GM12878 (cell line): ENCODE data around the gene ANAPC5. TPM values are rescaled to one million over a fixed set of nuclear protein-coding genes. Genes with fewer than 3 reads are reported as not detected.

Experiments used
- ATAC-seq: fragments of 200-7000 bp; cut with Tn5 transposase; 3 replicates; pipeline ENCODE4 v1.9.1; 2020; ENCODE audit warnings: mild to moderate bottlenecking, moderate library complexity
- BruUV-seq: library from RNA; stranded (reverse); fragments of 400-500 nt; replicated peaks from 2 replicates; lab custom pipeline; 2021; lab: Mats Ljungman, UMichigan
- CTCF ChIA-PET: fragments of 300-600 bp; sonication (Branson Sonifier 250); formaldehyde crosslinking; extraction: SDS; loops from one replicate; lab custom pipeline; 2021; ENCODE audit warnings: inconsistent platforms; lab: Yijun Ruan, JAX
- POLR2A ChIA-PET: fragments of 350-600 bp; formaldehyde crosslinking; extraction: SDS; loops from one replicate; lab custom pipeline; 2021; ENCODE audit warnings: inconsistent platforms; lab: Charles Lee
- RAD21 ChIA-PET: fragments of 300-600 bp; sonication (Branson Sonifier 250); formaldehyde crosslinking; loops from one replicate; lab custom pipeline; 2023; ENCODE audit warnings: antibody characterized with exemption; ENCODE audit not compliant: unreplicated experiment; lab: Charles Lee
- SMC1A ChIA-PET: fragments of 300-600 bp; sonication (Branson Sonifier 250); formaldehyde crosslinking; loops from one replicate; lab custom pipeline; 2023; ENCODE audit not compliant: unreplicated experiment, uncharacterized antibody; lab: Charles Lee
- DNase-seq: peaks from one replicate; pipeline ENCODE4 v3.0.0-alpha.2; 2011; ENCODE audit warnings: low read depth, low spot score
- FAIRE-seq: peaks from 3 replicates; lab custom pipeline; 2011; peaks lifted over from hg19 to GRCh38; lab: Jason Lieb, UNC
- H2AFZ ChIP-seq: 2 replicates; pipeline ENCODE4 v1.6.0; 2011; ENCODE audit warnings: low read depth, low read length, control low read depth; ENCODE audit not compliant: control insufficient read depth
- H3K27ac ChIP-seq: 2 replicates; pipeline ENCODE4 v1.5.1; 2011; ENCODE audit warnings: control low read depth; ENCODE audit not compliant: control insufficient read depth, insufficient read depth
- H3K27me3 ChIP-seq, 2 experiments: replicated peaks in 1 of 2; 2 replicates each; pipeline versions ENCODE4 v1.6.0 to v1.6.1; 2011; ENCODE audit warnings: low read length in 1 of 2; ENCODE audit not compliant: control insufficient read depth in 2 of 2, insufficient read depth in 2 of 2
- H3K36me3 ChIP-seq, 2 experiments: 2 replicates each; pipeline ENCODE4 v1.5.1; 2011; ENCODE audit warnings: low read length in 1 of 2; ENCODE audit not compliant: control insufficient read depth in 2 of 2, insufficient read depth in 2 of 2
- H3K4me1 ChIP-seq: 2 replicates; pipeline ENCODE4 v1.6.1; 2011; ENCODE audit warnings: mild to moderate bottlenecking, low read length, moderate library complexity, mixed read lengths; ENCODE audit not compliant: control insufficient read depth, insufficient read depth
- H3K4me2 ChIP-seq: 2 replicates; pipeline ENCODE4 v1.6.0; 2011; ENCODE audit warnings: control low read depth; ENCODE audit not compliant: control insufficient read depth, insufficient read depth
- H3K4me3 ChIP-seq: fragments of 200-600 bp; sonication (generic); 2 replicates; pipeline ENCODE4 v1.5.1; 2016
- H3K79me2 ChIP-seq: 2 replicates; pipeline ENCODE4 v1.6.0; 2011; ENCODE audit warnings: low read length; ENCODE audit not compliant: control insufficient read depth, insufficient read depth
- H3K9ac ChIP-seq: 2 replicates; pipeline ENCODE4 v1.8.0; 2011; ENCODE audit warnings: low read length, control low read depth, mixed read lengths; ENCODE audit not compliant: control insufficient read depth, insufficient read depth
- H3K9me3 ChIP-seq: replicated peaks from 3 replicates; pipeline ENCODE4 v1.5.1; 2011; ENCODE audit warnings: mild to moderate bottlenecking, low read length; ENCODE audit not compliant: control insufficient read depth, insufficient read depth
- H4K20me1 ChIP-seq: 2 replicates; pipeline ENCODE4 v1.6.0; 2011; ENCODE audit not compliant: control insufficient read depth, insufficient read depth
- EGR1 ChIP-seq, 2 experiments: IDR thresholded peaks; 1 replicate in 1 of 2; 2 replicates in 1 of 2; pipeline ENCODE4 v1.6.1; 2011 to 2012; ENCODE audit warnings: low read depth in 2 of 2, low read length in 2 of 2, borderline replicate concordance in 1 of 2, mild to moderate bottlenecking in 1 of 2, moderate library complexity in 1 of 2
- IKZF1 ChIP-seq: fragments of 450-650 bp; conservative IDR thresholded peaks from 2 replicates; pipeline ENCODE4 v1.6.1; 2017; ENCODE audit warnings: antibody characterized with exemption, mild to moderate bottlenecking
- RAD51 ChIP-seq: fragments of 450-650 bp; IDR thresholded peaks from 2 replicates; pipeline ENCODE4 v1.6.1; 2016; ENCODE audit warnings: moderate library complexity, mild to moderate bottlenecking, inconsistent platforms
- SREBF1 ChIP-seq: IDR thresholded peaks from 2 replicates; pipeline ENCODE4 v1.6.1; 2012; ENCODE audit warnings: mild to moderate bottlenecking, low read length
- TBL1XR1 ChIP-seq: IDR thresholded peaks from 2 replicates; pipeline ENCODE4 v1.6.1; 2012; ENCODE audit warnings: low read depth, low read length, improper control_type of control experiment
- ZBED1 ChIP-seq: IDR thresholded peaks from 2 replicates; pipeline ENCODE4 v1.6.1; 2016; ENCODE audit warnings: borderline replicate concordance
- ZNF384 ChIP-seq: IDR thresholded peaks from 2 replicates; pipeline ENCODE4 v1.6.1; 2012; ENCODE audit warnings: low read depth, mild to moderate bottlenecking, low read length, improper control_type of control experiment, borderline replicate concordance
- WGBS: methylation state at CpG from one replicate; pipeline ENCODE4 v1.1.6; 2016; ENCODE audit warnings: low lambda C conversion rate; ENCODE audit not compliant: insufficient replicate concordance, insufficient coverage; ENCODE audit errors: missing lambda C conversion rate; 5-methylcytosine and 5-hydroxymethylcytosine counted together
- in situ Hi-C: fragments of 300-500 bp; cut with MboI; formaldehyde crosslinking; loops from 9 replicates; pipeline ENCODE4 v1.14.3; 2018; ENCODE audit warnings: mixed read lengths
- intact Hi-C: fragments of 100-400 bp; cut with micrococcal nuclease; formaldehyde crosslinking; loops from one replicate; pipeline ENCODE4 v1.14.2; 2022; ENCODE audit not compliant: unreplicated experiment
- polyA plus RNA-seq, 11 experiments: library from polyadenylated mRNA; depleted of rRNA in 4 of 11; unstranded in 6 of 11; stranded (reverse) in 5 of 11; fragments of >200 nt; fragmentation: Nextera tagmentation in 4 of 11; fragmentation: Illumina TruSeq in 1 of 11; extraction: Ambion mirVana in 4 of 11; extraction: Trizol in 1 of 11; gene quantifications; 1 replicate in 1 of 11; 2 replicates in 10 of 11; pipeline versions ENCODE4 v1.2.1 to v1.2.3, GENCODE V29; 2011 to 2016; ENCODE audit warnings: inconsistent platforms in 2 of 11, missing spikeins in 2 of 11, low read depth in 1 of 11
- total RNA-seq, 4 experiments: library from RNA; depleted of rRNA in 3 of 4; stranded (reverse); fragments of >200 nt in 3 of 4; fragmentation: Illumina TruSeq in 1 of 4; extraction: Trizol in 1 of 4; gene quantifications; 2 replicates each; pipeline versions ENCODE4 v1.2.1 to v1.2.3, GENCODE V29; 2013 to 2021
- TF ChIP-seq, protein P1 (sequence below): IDR thresholded peaks from 2 replicates; pipeline ENCODE4 v1.6.1; 2011; ENCODE audit warnings: low read depth, mild to moderate bottlenecking, low read length, moderate library complexity, borderline replicate concordance; ENCODE audit errors: extremely low read depth
- TF ChIP-seq, protein P2 (sequence below), 3 experiments: IDR thresholded peaks in 2 of 3; conservative IDR thresholded peaks in 1 of 3; 2 replicates each; pipeline ENCODE4 v1.5.1; 2011; ENCODE audit warnings: low read depth in 3 of 3, low read length in 3 of 3, mild to moderate bottlenecking in 3 of 3, control low read depth in 2 of 3, moderate library complexity in 2 of 3, inconsistent platforms in 1 of 3, mixed read lengths in 1 of 3; ENCODE audit not compliant: control insufficient read depth in 2 of 3, insufficient read depth in 1 of 3; ENCODE audit errors: extremely low read depth in 1 of 3
- TF ChIP-seq, protein P3 (sequence below): IDR thresholded peaks from 2 replicates; pipeline ENCODE4 v1.6.1; 2011; ENCODE audit warnings: borderline replicate concordance, low read depth, mild to moderate bottlenecking, moderate library complexity, low read length; ENCODE audit not compliant: insufficient read depth, poor library complexity, severe bottlenecking

The ANAPC5 gene
- total and polyA plus RNA-seq, 10 of the 15 experiments (the other 5 are each of a cell fraction or from before 2014, with no cell fraction given) = 102 to 227 (median 166) TPM

DNA sequence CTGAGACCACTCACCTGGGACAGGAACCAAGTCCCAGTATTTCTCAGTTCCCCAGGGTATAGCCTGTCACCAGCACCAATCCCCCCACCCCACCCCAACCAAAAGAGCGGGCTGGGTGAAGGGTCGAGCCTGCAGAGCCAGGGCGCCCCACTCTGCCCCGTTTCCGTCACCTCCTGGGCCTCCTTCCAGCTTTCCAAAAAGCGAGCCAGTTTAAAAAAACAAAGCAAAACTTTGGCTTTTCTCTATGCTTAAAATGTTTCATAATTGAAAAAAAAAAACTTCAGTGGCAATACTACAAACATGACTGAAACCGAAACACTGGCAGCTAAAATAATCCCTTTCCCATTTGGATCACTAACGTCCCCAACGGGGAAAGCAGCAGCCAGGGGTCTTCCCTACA is 63.2 kb downstream of the ANAPC5 start:
- intact Hi-C loops (no loop called here), in situ Hi-C loops (no loop called here)
- Histone ChIP-seq H3K36me3 (peaks cover 0 to 6% of the 10 kb centered on the region in 2 experiments; a peak in 1 of 4 replicates), H3K9ac (no peak overlapping the region), H3K9me3 (no peaks in the 10 kb centered on the region), H3K4me3 (no peak overlapping the region), H3K4me2 (no peak overlapping the region), H4K20me1 (no peaks in the 10 kb centered on the region; the same call in 1 of the 2 replicates), H3K4me1 (peaks cover 14% of the 10 kb centered on the region), H3K79me2 (peaks cover 17% of the 10 kb centered on the region), H3K27ac (no peak overlapping the region), H3K27me3 (no peaks in the 10 kb centered on the region), H2AFZ (no peak overlapping the region)
- TF ChIP-seq SREBF1 = no peak
- no peak for TF ChIP-seq ZBED1
- TF ChIP-seq, protein P1, sequence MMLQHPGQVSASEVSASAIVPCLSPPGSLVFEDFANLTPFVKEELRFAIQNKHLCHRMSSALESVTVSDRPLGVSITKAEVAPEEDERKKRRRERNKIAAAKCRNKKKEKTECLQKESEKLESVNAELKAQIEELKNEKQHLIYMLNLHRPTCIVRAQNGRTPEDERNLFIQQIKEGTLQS = no peak
- ChIA-PET CTCF (interaction anchor here (0.6 to 2.0 kb wide), 3 partner anchors 32 to 80 kb away, joined by 3 to 4 read pairs (median 3); no protein-coding TSS in a partner anchor), RAD21 (interaction anchor here (1.4 to 2.6 kb wide), 3 partner anchors 12 to 78 kb away, joined by 5 to 10 read pairs (median 5); no protein-coding TSS in a partner anchor), POLR2A (interaction anchor here (0.5 to 2.1 kb wide), 3 partner anchors 31 to 187 kb away, joined by 6 to 12 read pairs (median 9); no protein-coding TSS in a partner anchor), SMC1A (interaction anchor here (0.6 to 1.3 kb wide), 5 partner anchors 12 to 229 kb away, joined by 3 to 5 read pairs (median 3); no protein-coding TSS in a partner anchor)
- DNase-seq = no peak
- no TSS peak for BruUV-seq
- FAIRE-seq = no peak
- WGBS = 82% methylated on average over 9 of the region's 9 CpGs
- no peak for ATAC-seq

DNA sequence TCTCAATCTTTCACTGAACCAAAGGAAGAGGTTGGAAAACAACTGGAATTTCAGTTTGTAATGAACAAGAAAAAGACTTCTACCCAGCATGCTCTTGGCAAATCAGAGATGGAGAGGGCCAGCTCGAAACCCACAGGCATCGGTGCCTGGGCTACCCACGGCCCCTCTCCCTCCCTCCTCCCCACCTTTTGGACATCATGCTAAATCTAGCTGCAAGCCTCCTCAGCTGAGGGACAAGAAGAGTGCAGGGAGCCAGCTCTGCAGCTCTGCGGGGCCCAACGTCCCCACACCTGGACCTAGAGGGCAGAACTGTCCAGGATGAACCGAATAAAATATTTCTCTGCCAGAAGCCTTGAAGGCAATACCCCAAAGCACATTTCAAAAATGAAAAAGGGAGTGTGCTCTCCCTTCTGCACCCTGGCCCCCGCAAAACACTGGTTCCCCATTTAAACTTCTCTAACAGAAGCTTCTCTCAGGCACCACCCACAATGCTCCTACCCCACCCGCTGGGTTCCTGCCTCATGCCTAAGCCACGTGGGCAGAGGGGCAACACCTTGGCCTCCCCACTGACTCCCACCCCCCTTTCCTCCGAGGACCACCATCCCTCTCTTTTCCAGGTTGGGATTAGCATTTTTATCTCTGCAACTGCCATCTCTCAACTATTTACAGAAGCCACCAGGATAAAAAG is 63.9 kb downstream of the ANAPC5 start:
- H4K20me1 ChIP-seq = no peaks in the 10 kb centered on the region; the same call in 1 of the 2 replicates
- no peak overlapping the region for H2AFZ ChIP-seq
- peak; percentile 75 for ATAC-seq
- ChIA-PET CTCF (interaction anchor here (0.6 to 2.0 kb wide), 8 partner anchors 11 to 223 kb away, joined by 3 to 6 read pairs (median 3); no protein-coding TSS in a partner anchor), SMC1A (interaction anchor here (0.6 to 1.3 kb wide), 8 partner anchors 11 to 229 kb away, joined by 3 to 6 read pairs (median 3); no protein-coding TSS in a partner anchor), POLR2A (interaction anchor here (0.5 to 2.1 kb wide), 3 partner anchors 9 to 143 kb away, joined by 5 to 12 read pairs (median 9); no protein-coding TSS in a partner anchor), RAD21 (interaction anchor here (1.0 to 2.6 kb wide), 5 partner anchors 12 to 78 kb away, joined by 3 to 10 read pairs (median 5); no protein-coding TSS in a partner anchor)
- H3K79me2 ChIP-seq = peaks cover 12% of the 10 kb centered on the region
- DNase-seq = no peak
- peaks cover 0 to 6% of the 10 kb centered on the region in 2 experiments; a peak in 1 of 4 replicates for H3K36me3 ChIP-seq
- in situ Hi-C loops (no loop called here), intact Hi-C loops (no loop called here)
- H3K27me3 ChIP-seq = no peaks in the 10 kb centered on the region
- BruUV-seq = no TSS peak
- peak overlapping the region; percentile 51; the same call in 1 of the 2 replicates for H3K4me2 ChIP-seq
- peaks cover 10% of the 10 kb centered on the region for H3K4me1 ChIP-seq
- H3K27ac ChIP-seq = no peak overlapping the region
- no peak overlapping the region for H3K4me3 ChIP-seq
- H3K9me3 ChIP-seq = no peaks in the 10 kb centered on the region
- 59% methylated on average over 10 of the region's 10 CpGs for WGBS
- no peak overlapping the region for H3K9ac ChIP-seq
- FAIRE-seq = no peak
- TF ChIP-seq IKZF1 (no peak), RAD51 (peak; percentile 75), EGR1 (IDR thresholded peaks at IDR 0.05; ENCODE audit: borderline replicate concordance in 1 of 2, low read depth in 2 of 2, low read length in 2 of 2) (no peak), TBL1XR1 (no peak), ZNF384 (no peak)
- TF ChIP-seq, protein P2, sequence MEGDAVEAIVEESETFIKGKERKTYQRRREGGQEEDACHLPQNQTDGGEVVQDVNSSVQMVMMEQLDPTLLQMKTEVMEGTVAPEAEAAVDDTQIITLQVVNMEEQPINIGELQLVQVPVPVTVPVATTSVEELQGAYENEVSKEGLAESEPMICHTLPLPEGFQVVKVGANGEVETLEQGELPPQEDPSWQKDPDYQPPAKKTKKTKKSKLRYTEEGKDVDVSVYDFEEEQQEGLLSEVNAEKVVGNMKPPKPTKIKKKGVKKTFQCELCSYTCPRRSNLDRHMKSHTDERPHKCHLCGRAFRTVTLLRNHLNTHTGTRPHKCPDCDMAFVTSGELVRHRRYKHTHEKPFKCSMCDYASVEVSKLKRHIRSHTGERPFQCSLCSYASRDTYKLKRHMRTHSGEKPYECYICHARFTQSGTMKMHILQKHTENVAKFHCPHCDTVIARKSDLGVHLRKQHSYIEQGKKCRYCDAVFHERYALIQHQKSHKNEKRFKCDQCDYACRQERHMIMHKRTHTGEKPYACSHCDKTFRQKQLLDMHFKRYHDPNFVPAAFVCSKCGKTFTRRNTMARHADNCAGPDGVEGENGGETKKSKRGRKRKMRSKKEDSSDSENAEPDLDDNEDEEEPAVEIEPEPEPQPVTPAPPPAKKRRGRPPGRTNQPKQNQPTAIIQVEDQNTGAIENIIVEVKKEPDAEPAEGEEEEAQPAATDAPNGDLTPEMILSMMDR (IDR thresholded peaks at IDR 0.05 in 2 of 3, conservative IDR thresholded peaks at IDR 0.05 in 1 of 3; ENCODE audit: control insufficient read depth in 2 of 3, extremely low read depth in 1 of 3, insufficient read depth in 1 of 3, low read depth in 3 of 3, low read length in 3 of 3) = 0 out of 6 replicates have a peak, but pooled peaks of 1 of the 3 experiments have one; percentile 8
- TF ChIP-seq, protein P3, sequence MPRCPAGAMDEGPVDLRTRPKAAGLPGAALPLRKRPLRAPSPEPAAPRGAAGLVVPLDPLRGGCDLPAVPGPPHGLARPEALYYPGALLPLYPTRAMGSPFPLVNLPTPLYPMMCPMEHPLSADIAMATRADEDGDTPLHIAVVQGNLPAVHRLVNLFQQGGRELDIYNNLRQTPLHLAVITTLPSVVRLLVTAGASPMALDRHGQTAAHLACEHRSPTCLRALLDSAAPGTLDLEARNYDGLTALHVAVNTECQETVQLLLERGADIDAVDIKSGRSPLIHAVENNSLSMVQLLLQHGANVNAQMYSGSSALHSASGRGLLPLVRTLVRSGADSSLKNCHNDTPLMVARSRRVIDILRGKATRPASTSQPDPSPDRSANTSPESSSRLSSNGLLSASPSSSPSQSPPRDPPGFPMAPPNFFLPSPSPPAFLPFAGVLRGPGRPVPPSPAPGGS = no peak
